ENCODE measurements around the gene TAF4B.

The TAF4B gene

GRCh38 chr18:26438980-26439379, 212.7 kb downstream of the TAF4B start:
- peak; percentile 42 for DNase-seq
- in situ Hi-C loops (cut with MboI; ENCODE audit: low pct_unique_long_range_greater_than_20kb, low sequenced_read_pairs) = no loop called here

GRCh38 chr18:26439537-26439936, 213.3 kb downstream of the TAF4B start:
- in situ Hi-C loops (cut with MboI; ENCODE audit: low pct_unique_long_range_greater_than_20kb, low sequenced_read_pairs) = no loop called here
- no peak for DNase-seq

- in situ Hi-C loops (cut with MboI; ENCODE audit: low pct_unique_long_range_greater_than_20kb, low sequenced_read_pairs) = no loop called here
- DNase-seq = no peak
Measured at GRCh38 chr18:26440644-26441043, 214.4 kb downstream of the TAF4B start.

All from KBM-7 (cell line).